TTC549 (cell line): ENCODE results near the gene BRINP1.

Experiments
- FAIRE-seq: peaks from 2 replicates; lab custom pipeline; 2012; peaks lifted over from hg19 to GRCh38; lab: Jason Lieb, UNC

The BRINP1 gene

GRCh38 chr9:119343059-119343990, 25.9 kb downstream of the BRINP1 start:
- no peak for FAIRE-seq

- no peak for FAIRE-seq
Measured at GRCh38 chr9:119339056-119339455, 30.2 kb downstream of the BRINP1 start.

- FAIRE-seq = no peak
Measured at GRCh38 chr9:119337573-119337972, 31.7 kb downstream of the BRINP1 start.

GRCh38 chr9:119334745-119335144, 34.5 kb downstream of the BRINP1 start:
- no peak for FAIRE-seq

- no peak for FAIRE-seq
Measured at GRCh38 chr9:119333507-119334229, 35.6 kb downstream of the BRINP1 start.

GRCh38 chr9:119332522-119332921, 36.7 kb downstream of the BRINP1 start:
- no peak for FAIRE-seq

- FAIRE-seq = no peak
Measured at GRCh38 chr9:119322184-119322583, 47.1 kb downstream of the BRINP1 start.

- no peak for FAIRE-seq
Measured at GRCh38 chr9:119318371-119318770, 50.9 kb downstream of the BRINP1 start.

- no peak for FAIRE-seq
Measured at GRCh38 chr9:119313846-119314245, 55.4 kb downstream of the BRINP1 start.

- no peak for FAIRE-seq
Measured at GRCh38 chr9:119310741-119311140, 58.5 kb downstream of the BRINP1 start.

- no peak for FAIRE-seq
Measured at GRCh38 chr9:119307471-119307870, 61.8 kb downstream of the BRINP1 start.

GRCh38 chr9:119304555-119304954, 64.7 kb downstream of the BRINP1 start:
- FAIRE-seq = no peak

GRCh38 chr9:119302988-119303698, 66.1 kb downstream of the BRINP1 start:
- FAIRE-seq = no peak

- FAIRE-seq = no peak
Measured at GRCh38 chr9:119298076-119298853, 71.0 kb downstream of the BRINP1 start.

GRCh38 chr9:119291554-119291953, 77.7 kb downstream of the BRINP1 start:
- no peak for FAIRE-seq

- FAIRE-seq = peak; percentile 15
Measured at GRCh38 chr9:119289740-119290433, 79.3 kb downstream of the BRINP1 start.

GRCh38 chr9:119284587-119285337, 84.5 kb downstream of the BRINP1 start:
- FAIRE-seq = no peak

- FAIRE-seq = no peak
Measured at GRCh38 chr9:119284118-119284517, 85.1 kb downstream of the BRINP1 start.

GRCh38 chr9:119283078-119283794, 86.0 kb downstream of the BRINP1 start:
- FAIRE-seq = no peak
